HCT116 (cell line): ENCODE results near the gene CEBPB.

ENCODE experiments used
- CEBPB ChIP-seq: IDR thresholded peaks from 2 replicates; pipeline ENCODE4 v1.6.1; 2012; ENCODE audit warnings: low read depth
- CTCF ChIP-seq, 3 experiments: fragments of 200-600 bp in 1 of 3; sonication (generic) in 1 of 3; IDR thresholded peaks in 2 of 3; conservative IDR thresholded peaks in 1 of 3; 2 replicates each; pipeline ENCODE4 v1.5.1; 2012 to 2017; ENCODE audit warnings: low read depth in 2 of 3, low read length in 2 of 3, antibody characterized with exemption in 1 of 3, borderline replicate concordance in 1 of 3, control low read depth in 1 of 3, mild to moderate bottlenecking in 1 of 3, mixed read lengths in 1 of 3, mixed run types in 1 of 3, moderate library complexity in 1 of 3; ENCODE audit not compliant: insufficient read depth in 1 of 3
- EZH2phosphoT487 ChIP-seq: fragments of 200-600 bp; IDR thresholded peaks from 2 replicates; pipeline ENCODE4 v1.6.1; 2018; ENCODE audit warnings: antibody characterized with exemption, borderline replicate concordance
- POLR2AphosphoS5 ChIP-seq: IDR thresholded peaks from 2 replicates; pipeline ENCODE4 v1.6.1; 2011; ENCODE audit warnings: mild to moderate bottlenecking, low read depth, low read length, moderate library complexity
- SIN3A ChIP-seq: IDR thresholded peaks from 2 replicates; pipeline ENCODE4 v1.6.1; 2012; ENCODE audit warnings: low read depth
- SP1 ChIP-seq: IDR thresholded peaks from 2 replicates; pipeline ENCODE4 v1.6.1; 2012; ENCODE audit warnings: low read depth
- ZFX ChIP-seq: fragments of 450-650 bp; IDR thresholded peaks from 2 replicates; pipeline ENCODE4 v1.6.1; 2017

DNA sequence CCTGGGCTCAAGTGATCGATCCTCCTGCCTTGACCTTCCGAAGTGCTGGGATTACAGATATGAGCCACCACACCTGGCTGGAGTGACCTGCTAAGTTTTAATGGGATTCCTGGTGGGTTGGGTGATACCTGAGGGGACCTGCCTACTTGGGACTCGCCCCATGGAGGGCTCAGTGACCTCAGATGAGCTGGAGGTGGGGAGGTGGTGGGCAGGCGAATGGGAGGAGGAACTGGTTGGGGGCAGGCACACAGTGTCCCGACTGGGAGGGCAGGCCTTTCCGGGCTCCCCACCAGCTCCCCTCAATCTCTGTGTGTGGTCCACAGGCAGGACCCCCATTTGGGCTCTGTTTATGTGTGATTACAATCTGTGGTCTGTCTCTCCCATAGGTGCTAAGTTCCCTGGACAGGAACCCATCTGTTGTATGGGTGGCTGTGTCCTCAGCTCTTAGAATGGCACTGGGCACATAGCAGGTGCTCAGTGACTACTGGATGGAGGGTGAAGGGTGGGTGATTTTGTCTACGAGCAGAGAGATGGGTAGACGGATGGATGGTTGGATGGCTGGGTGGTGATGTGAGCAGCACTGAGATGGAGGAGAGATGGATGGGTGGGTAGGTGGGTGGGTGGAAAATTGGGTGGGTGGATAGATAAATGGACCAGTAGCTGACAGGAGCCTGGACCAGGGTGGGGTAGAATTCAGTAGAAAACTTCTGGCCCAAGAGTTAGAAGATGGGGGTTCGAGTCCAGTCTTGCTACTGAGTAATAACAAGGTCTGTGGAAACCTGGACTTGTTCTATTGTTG lies 23.8 kb downstream of the CEBPB start:
- TF ChIP-seq SIN3A (no peak), CTCF (IDR thresholded peaks at IDR 0.05 in 2 of 3, conservative IDR thresholded peaks at IDR 0.05 in 1 of 3; ENCODE audit: borderline replicate concordance in 1 of 3, insufficient read depth in 1 of 3, low read depth in 2 of 3, low read length in 2 of 3) (no peak), ZFX (no peak), CEBPB (no peak), POLR2AphosphoS5 (no peak), EZH2phosphoT487 (no peak), SP1 (no peak)
